RPMI8226 (cell line): Measurements from ENCODE around the gene PADI6.

Experiments
- DNase-seq: peaks from one replicate; pipeline ENCODE4 v3.0.0-alpha.2; 2015

The PADI6 gene

GRCh38 chr1:17437260-17437579, 65.2 kb downstream of the PADI6 start:
- DNase-seq = no peak

GRCh38 chr1:17437580-17438317, 65.8 kb downstream of the PADI6 start:
- peak; percentile 74 for DNase-seq

GRCh38 chr1:17438318-17439249, 66.6 kb downstream of the PADI6 start:
- peak; percentile 83 for DNase-seq

- peak; percentile 88 for DNase-seq
These were observed 67.5 kb downstream of the PADI6 start, which contains the start of gene RCC2 for GRCh38 chr1:17439250-17440073. Gene RCC2 (minus strand): TSS chr1:17439677. CDS start chr1:17438514, 1,163 bp downstream.

GRCh38 chr1:17440074-17440826, 68.3 kb downstream of the PADI6 start:
- no peak for DNase-seq

GRCh38 chr1:17440827-17441168, 68.8 kb downstream of the PADI6 start:
- DNase-seq = no peak

GRCh38 chr1:17441265-17441992, 69.4 kb downstream of the PADI6 start:
- DNase-seq = no peak

GRCh38 chr1:17441993-17442357, 70.0 kb downstream of the PADI6 start:
- DNase-seq = no peak

GRCh38 chr1:17442841-17443240, 70.8 kb downstream of the PADI6 start:
- DNase-seq = no peak

GRCh38 chr1:17447501-17447992, 75.6 kb downstream of the PADI6 start:
- no peak for DNase-seq
